ENCODE measurements around the gene CDC14A.

DNA sequence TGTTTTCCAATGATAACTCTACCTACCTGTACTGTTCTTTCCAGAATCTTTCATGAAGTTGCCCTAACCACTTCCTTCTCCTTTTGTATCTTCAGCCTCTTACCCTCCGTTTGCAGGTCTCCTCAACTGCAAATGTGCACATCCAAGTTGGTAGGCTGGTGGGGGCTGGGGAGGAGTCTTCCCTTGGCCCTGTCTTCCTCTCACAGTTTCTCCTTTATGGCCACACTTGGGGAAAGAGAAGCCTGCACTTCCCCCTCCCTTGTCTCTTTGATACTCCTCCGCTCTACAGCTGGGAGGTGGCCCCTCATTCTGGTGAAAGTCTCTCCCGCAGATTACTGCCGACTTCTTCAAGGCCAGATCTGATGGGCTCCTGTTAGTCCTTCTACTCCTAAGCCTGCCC lies 158.8 kb downstream of the CDC14A start:
- TF ChIP-seq, protein P1, sequence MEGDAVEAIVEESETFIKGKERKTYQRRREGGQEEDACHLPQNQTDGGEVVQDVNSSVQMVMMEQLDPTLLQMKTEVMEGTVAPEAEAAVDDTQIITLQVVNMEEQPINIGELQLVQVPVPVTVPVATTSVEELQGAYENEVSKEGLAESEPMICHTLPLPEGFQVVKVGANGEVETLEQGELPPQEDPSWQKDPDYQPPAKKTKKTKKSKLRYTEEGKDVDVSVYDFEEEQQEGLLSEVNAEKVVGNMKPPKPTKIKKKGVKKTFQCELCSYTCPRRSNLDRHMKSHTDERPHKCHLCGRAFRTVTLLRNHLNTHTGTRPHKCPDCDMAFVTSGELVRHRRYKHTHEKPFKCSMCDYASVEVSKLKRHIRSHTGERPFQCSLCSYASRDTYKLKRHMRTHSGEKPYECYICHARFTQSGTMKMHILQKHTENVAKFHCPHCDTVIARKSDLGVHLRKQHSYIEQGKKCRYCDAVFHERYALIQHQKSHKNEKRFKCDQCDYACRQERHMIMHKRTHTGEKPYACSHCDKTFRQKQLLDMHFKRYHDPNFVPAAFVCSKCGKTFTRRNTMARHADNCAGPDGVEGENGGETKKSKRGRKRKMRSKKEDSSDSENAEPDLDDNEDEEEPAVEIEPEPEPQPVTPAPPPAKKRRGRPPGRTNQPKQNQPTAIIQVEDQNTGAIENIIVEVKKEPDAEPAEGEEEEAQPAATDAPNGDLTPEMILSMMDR (IDR thresholded peaks at IDR 0.05), result no peak
- TF ChIP-seq POLR2A (IDR thresholded peaks at IDR 0.05), result no peak
- TF ChIP-seq EP300 (IDR thresholded peaks at IDR 0.05), result no peak

Data from tibial nerve (tissue), 4 donors.